ENCODE measurements around the gene EPHB2.
"Not testable (repeated sequence)": the region's sequence is repeated elsewhere in the genome, so short reads cannot be mapped to it uniquely, and the experiment has no call there.

Gene EPHB2

DNA sequence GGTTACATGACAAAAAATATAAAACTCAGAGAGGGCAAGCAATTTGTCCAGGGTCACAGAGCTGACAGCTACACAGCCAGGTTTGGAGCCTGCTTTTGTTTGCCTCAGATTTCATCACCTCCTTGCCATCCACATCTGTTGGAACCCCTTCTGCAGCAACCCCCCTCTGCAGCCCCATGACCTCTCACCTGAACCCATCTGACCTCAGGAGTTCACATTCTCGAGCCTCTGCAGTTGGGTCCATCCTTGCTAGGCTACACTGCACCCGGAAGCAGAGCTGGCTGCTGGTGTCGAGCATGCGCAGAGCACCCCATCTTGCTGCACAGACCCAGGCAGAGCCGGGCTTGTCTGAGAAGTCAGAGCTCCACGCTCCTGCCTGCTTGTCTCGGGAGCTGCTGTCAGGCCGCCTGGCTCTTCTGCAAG lies 47.6 kb upstream of the EPHB2 start:
- no peak overlapping the region for H3K4me2 ChIP-seq (ENCODE audit: low read depth, low read length)
- peaks cover 88% of the 10 kb centered on the region for H3K27me3 ChIP-seq (replicated peaks; ENCODE audit: insufficient read depth, low read length)
- no peaks in the 10 kb centered on the region for H3K9me2 ChIP-seq (replicated peaks; ENCODE audit: insufficient read depth, low read length)
- no peaks in the 10 kb centered on the region for H3K4me1 ChIP-seq (ENCODE audit: low read length)
- H3K9me3 ChIP-seq (replicated peaks; ENCODE audit: insufficient read depth, low read length) = no peaks in the 10 kb centered on the region
- no peak overlapping the region for H2AFZ ChIP-seq (ENCODE audit: low read length)
- H4K20me1 ChIP-seq (ENCODE audit: insufficient read depth, low read length) = no peaks in the 10 kb centered on the region
- no peak for TF ChIP-seq EZH2 (optimal IDR thresholded peaks at IDR 0.05; ENCODE audit: low read depth, low read length)
- TF ChIP-seq EZH2phosphoT487 (IDR thresholded peaks at IDR 0.05; ENCODE audit: low read length) = no peak
- TF ChIP-seq, protein P1, sequence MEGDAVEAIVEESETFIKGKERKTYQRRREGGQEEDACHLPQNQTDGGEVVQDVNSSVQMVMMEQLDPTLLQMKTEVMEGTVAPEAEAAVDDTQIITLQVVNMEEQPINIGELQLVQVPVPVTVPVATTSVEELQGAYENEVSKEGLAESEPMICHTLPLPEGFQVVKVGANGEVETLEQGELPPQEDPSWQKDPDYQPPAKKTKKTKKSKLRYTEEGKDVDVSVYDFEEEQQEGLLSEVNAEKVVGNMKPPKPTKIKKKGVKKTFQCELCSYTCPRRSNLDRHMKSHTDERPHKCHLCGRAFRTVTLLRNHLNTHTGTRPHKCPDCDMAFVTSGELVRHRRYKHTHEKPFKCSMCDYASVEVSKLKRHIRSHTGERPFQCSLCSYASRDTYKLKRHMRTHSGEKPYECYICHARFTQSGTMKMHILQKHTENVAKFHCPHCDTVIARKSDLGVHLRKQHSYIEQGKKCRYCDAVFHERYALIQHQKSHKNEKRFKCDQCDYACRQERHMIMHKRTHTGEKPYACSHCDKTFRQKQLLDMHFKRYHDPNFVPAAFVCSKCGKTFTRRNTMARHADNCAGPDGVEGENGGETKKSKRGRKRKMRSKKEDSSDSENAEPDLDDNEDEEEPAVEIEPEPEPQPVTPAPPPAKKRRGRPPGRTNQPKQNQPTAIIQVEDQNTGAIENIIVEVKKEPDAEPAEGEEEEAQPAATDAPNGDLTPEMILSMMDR (IDR thresholded peaks at IDR 0.05; ENCODE audit: low read length) = no peak
- DNase-seq = no peak
- H3K36me3 ChIP-seq (replicated peaks; ENCODE audit: insufficient read depth, low read length) = no peaks in the 10 kb centered on the region
- no peak overlapping the region for H3K4me3 ChIP-seq (ENCODE audit: low read length)
- no peak overlapping the region for H3K27ac ChIP-seq (ENCODE audit: low read length)
- no peaks in the 10 kb centered on the region for H3F3A ChIP-seq (ENCODE audit: insufficient read depth, low read length)
- no peak overlapping the region for H3K9ac ChIP-seq (ENCODE audit: low read length)
- H3K79me2 ChIP-seq (ENCODE audit: low read length) = no peaks in the 10 kb centered on the region

DNA sequence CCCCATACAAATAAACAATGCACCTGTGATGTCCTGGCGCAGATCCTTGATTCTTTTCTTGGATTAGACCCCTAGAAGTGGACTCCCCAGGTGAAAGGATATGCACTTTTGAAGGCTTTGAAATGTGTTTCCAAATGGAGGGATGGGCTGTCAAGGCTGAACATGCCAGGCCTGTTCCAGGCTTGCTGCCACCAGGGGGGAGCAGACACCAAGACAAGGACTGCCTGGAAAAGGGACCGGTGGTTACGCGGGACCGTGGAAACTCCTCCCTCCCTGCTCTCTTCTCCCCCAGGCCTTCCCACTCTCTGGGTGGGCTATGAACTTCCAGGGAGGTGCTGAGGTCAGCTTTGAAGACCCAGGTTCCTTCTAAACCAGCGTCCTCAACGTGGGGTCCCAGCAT lies 44.9 kb upstream of the EPHB2 start:
- Histone ChIP-seq H3K27me3 (replicated peaks; ENCODE audit: insufficient read depth, low read length) (peaks cover 93% of the 10 kb centered on the region), H3K4me2 (ENCODE audit: low read depth, low read length) (no peak overlapping the region), H3K79me2 (ENCODE audit: low read length) (no peaks in the 10 kb centered on the region), H3F3A (ENCODE audit: insufficient read depth, low read length) (no peaks in the 10 kb centered on the region), H3K4me1 (ENCODE audit: low read length) (no peaks in the 10 kb centered on the region), H4K20me1 (ENCODE audit: insufficient read depth, low read length) (no peaks in the 10 kb centered on the region), H3K4me3 (ENCODE audit: low read length) (no peak overlapping the region), H3K9ac (ENCODE audit: low read length) (no peak overlapping the region), H3K9me2 (replicated peaks; ENCODE audit: insufficient read depth, low read length) (no peaks in the 10 kb centered on the region), H3K27ac (ENCODE audit: low read length) (no peak overlapping the region), H2AFZ (ENCODE audit: low read length) (no peak overlapping the region), H3K9me3 (replicated peaks; ENCODE audit: insufficient read depth, low read length) (no peaks in the 10 kb centered on the region), H3K36me3 (replicated peaks; ENCODE audit: insufficient read depth, low read length) (no peaks in the 10 kb centered on the region)
- no peak for DNase-seq
- TF ChIP-seq EZH2phosphoT487 (IDR thresholded peaks at IDR 0.05; ENCODE audit: low read length) (no peak), EZH2 (optimal IDR thresholded peaks at IDR 0.05; ENCODE audit: low read depth, low read length) (no peak)
- TF ChIP-seq, protein P1 (IDR thresholded peaks at IDR 0.05; ENCODE audit: low read length) = no peak; the same call in 1 of the 2 replicates

DNA sequence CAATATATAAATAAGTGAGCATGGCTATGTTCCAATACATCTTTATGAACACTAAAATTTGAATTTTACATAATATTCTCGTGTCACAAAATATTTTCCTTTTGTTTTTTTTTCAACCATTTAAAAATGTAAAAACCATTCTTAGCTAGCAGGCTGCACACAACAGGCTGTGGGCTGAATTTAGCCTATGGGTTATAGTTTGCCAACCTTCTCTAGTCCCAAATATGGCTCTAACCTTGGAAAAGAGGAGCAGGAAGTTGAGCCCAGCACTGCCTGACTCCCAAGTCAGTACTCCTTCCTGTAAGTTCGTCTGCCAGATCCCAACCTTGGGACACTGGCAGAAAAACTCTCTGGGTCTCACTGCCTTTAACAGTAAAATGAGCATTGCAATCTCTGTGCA lies 44.2 kb upstream of the EPHB2 start:
- no peak overlapping the region for H3K4me2 ChIP-seq (ENCODE audit: low read depth, low read length)
- no peaks in the 10 kb centered on the region for H3K79me2 ChIP-seq (ENCODE audit: low read length)
- H3K9ac ChIP-seq (ENCODE audit: low read length) = no peak overlapping the region
- no peaks in the 10 kb centered on the region for H4K20me1 ChIP-seq (ENCODE audit: insufficient read depth, low read length)
- H3K36me3 ChIP-seq (replicated peaks; ENCODE audit: insufficient read depth, low read length) = no peaks in the 10 kb centered on the region
- no peak for DNase-seq
- H3K9me3 ChIP-seq (replicated peaks; ENCODE audit: insufficient read depth, low read length) = no peaks in the 10 kb centered on the region
- H3K4me3 ChIP-seq (ENCODE audit: low read length) = no peak overlapping the region
- H2AFZ ChIP-seq (ENCODE audit: low read length) = no peak overlapping the region
- no peaks in the 10 kb centered on the region for H3K9me2 ChIP-seq (replicated peaks; ENCODE audit: insufficient read depth, low read length)
- no peaks in the 10 kb centered on the region for H3K4me1 ChIP-seq (ENCODE audit: low read length)
- no peaks in the 10 kb centered on the region for H3F3A ChIP-seq (ENCODE audit: insufficient read depth, low read length)
- peaks cover 93% of the 10 kb centered on the region for H3K27me3 ChIP-seq (replicated peaks; ENCODE audit: insufficient read depth, low read length)
- no peak overlapping the region for H3K27ac ChIP-seq (ENCODE audit: low read length)
- TF ChIP-seq, protein P1 (IDR thresholded peaks at IDR 0.05; ENCODE audit: low read length) = no peak

DNA sequence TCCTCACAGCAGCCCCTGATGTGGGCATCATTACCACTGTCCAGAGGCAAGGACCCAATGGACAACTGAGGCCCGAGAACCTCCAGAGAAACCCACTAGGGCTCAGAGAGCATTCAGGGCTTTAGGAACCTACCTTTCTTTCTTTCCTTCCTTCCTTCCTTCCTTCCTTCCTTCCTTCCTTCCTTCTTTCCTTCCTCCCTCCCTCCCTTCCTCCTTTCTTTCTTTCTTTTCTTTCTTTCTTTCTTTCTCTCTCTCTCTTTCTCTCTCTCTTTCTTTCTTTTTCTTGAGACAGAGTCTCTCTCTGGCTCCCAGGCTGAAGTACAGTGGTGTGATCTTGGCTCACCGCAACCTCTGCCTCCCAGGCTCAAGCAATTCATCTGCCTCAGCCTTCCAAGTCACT lies 41.8 kb upstream of the EPHB2 start:
- H3K4me1 ChIP-seq (ENCODE audit: low read length); H3K9me3 ChIP-seq (replicated peaks; ENCODE audit: insufficient read depth, low read length); H3K9me2 ChIP-seq (replicated peaks; ENCODE audit: insufficient read depth, low read length); H3K36me3 ChIP-seq (replicated peaks; ENCODE audit: insufficient read depth, low read length); H3F3A ChIP-seq (ENCODE audit: insufficient read depth, low read length); DNase-seq; H3K79me2 ChIP-seq (ENCODE audit: low read length); H2AFZ ChIP-seq (ENCODE audit: low read length); H3K4me3 ChIP-seq (ENCODE audit: low read length); H3K27ac ChIP-seq (ENCODE audit: low read length); H3K9ac ChIP-seq (ENCODE audit: low read length); H4K20me1 ChIP-seq (ENCODE audit: insufficient read depth, low read length); H3K4me2 ChIP-seq (ENCODE audit: low read depth, low read length): not testable (repeated sequence)
- H3K27me3 ChIP-seq (replicated peaks; ENCODE audit: insufficient read depth, low read length) = peaks cover 99% of the 10 kb centered on the region

Measured in MM.1S (cell line).